Fibroblast of lung (primary cell): ENCODE measurements around the gene PRPF4.

Source experiments
- EZH2 ChIP-seq: IDR thresholded peaks from 2 replicates; pipeline ENCODE4 v1.5.1; 2012; ENCODE audit warnings: low read length, control low read depth, mild to moderate bottlenecking; ENCODE audit errors: missing control alignments
- TF ChIP-seq, protein P1 (sequence below), 2 donors: IDR thresholded peaks in 1 of 2; conservative IDR thresholded peaks in 1 of 2; 1 replicate in 1 of 2; 2 replicates in 1 of 2; pipeline ENCODE4 v1.5.1; 2011 to 2012; ENCODE audit warnings: low read length in 2 of 2, control low read depth in 1 of 2, inconsistent platforms in 1 of 2, low read depth in 1 of 2, mild to moderate bottlenecking in 1 of 2

DNA sequence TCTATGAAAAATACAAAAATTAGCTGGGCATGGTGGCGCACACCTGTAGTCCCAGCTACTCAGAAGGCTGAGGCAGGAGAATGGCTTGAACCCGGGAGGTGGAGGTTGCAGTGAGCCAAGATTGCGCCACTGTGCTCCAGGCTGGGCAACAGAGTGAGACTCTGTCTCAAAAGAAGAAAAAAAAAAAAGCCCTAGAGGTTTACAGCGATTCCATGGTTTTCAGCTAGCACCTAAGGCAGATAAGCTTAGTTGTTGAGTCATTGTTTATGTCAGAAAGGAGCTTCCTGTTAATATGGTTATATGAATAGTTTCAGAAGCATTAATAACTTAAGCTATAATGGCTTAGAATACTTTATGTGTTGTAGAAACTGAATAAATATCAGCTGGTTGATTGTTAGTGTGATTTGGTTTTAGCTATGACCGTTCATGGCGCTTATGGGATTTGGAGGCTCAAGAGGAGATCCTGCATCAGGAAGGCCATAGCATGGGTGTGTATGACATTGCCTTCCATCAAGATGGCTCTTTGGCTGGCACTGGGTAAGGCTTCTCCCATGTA is 14.7 kb downstream of the PRPF4 start:
- TF ChIP-seq, protein P1, sequence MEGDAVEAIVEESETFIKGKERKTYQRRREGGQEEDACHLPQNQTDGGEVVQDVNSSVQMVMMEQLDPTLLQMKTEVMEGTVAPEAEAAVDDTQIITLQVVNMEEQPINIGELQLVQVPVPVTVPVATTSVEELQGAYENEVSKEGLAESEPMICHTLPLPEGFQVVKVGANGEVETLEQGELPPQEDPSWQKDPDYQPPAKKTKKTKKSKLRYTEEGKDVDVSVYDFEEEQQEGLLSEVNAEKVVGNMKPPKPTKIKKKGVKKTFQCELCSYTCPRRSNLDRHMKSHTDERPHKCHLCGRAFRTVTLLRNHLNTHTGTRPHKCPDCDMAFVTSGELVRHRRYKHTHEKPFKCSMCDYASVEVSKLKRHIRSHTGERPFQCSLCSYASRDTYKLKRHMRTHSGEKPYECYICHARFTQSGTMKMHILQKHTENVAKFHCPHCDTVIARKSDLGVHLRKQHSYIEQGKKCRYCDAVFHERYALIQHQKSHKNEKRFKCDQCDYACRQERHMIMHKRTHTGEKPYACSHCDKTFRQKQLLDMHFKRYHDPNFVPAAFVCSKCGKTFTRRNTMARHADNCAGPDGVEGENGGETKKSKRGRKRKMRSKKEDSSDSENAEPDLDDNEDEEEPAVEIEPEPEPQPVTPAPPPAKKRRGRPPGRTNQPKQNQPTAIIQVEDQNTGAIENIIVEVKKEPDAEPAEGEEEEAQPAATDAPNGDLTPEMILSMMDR (conservative IDR thresholded peaks at IDR 0.05 in 1 of 2, IDR thresholded peaks at IDR 0.05 in 1 of 2; ENCODE audit: low read depth in 1 of 2, low read length in 2 of 2): no peak
- no peak for TF ChIP-seq EZH2
